ENCODE measurements around the gene SLC27A3. TPM values are rescaled to one million over a fixed set of nuclear protein-coding genes. Genes with fewer than 3 reads are reported as not detected.

SLC27A3 gene, protein sequence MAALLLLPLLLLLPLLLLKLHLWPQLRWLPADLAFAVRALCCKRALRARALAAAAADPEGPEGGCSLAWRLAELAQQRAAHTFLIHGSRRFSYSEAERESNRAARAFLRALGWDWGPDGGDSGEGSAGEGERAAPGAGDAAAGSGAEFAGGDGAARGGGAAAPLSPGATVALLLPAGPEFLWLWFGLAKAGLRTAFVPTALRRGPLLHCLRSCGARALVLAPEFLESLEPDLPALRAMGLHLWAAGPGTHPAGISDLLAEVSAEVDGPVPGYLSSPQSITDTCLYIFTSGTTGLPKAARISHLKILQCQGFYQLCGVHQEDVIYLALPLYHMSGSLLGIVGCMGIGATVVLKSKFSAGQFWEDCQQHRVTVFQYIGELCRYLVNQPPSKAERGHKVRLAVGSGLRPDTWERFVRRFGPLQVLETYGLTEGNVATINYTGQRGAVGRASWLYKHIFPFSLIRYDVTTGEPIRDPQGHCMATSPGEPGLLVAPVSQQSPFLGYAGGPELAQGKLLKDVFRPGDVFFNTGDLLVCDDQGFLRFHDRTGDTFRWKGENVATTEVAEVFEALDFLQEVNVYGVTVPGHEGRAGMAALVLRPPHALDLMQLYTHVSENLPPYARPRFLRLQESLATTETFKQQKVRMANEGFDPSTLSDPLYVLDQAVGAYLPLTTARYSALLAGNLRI
- 5.8 and 8.7 TPM in 2 replicates for total RNA-seq

DNA sequence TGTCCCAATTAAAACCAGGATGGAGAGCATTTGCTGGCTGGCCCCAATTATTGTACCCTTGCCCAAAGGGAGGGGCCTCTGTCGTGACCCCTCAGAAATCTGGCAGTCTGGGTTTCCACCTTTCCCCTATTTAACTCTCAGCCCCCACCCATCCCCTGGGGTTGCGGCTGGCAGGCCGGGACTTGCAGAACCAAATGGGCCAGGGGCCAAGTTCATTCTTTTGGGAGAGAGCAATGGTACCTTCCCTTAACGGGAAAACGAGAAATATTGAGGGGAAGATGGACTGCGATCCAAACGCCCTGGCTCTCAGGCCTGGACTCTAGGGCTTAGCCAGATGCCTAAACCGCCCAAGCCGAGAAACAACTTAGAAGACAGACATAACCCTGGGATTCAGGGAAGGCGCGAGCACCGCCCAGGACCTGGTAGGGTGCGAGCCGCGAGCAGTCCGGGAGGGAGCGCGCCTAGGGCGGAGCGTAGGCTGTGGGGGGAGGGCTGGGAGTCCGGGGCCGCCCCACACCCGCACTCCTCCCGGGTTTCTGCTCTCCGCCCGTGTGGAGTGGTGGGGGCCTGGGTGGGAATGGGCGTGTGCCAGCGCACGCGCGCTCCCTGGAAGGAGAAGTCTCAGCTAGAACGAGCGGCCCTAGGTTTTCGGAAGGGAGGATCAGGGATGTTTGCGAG is at the start of gene SLC27A3:
TSS of gene SLC27A3 (plus strand) at position 628 of the 678 bp plus-strand sequence. CDS start 91 bp downstream, outside the sequence.

GRCh38 chr1:153727463-153728304 is 47.5 kb upstream of the SLC27A3 start, which contains the start of gene INTS3:
Gene INTS3, plus strand, starts transcription at chr1:153728050. Its CDS starts 585 bp downstream, at chr1:153728635.

Other genes with a start within 250 kb of the SLC27A3 start
- 1,090 and 1,431 TPM in 2 replicates for gene S100A6, start 239.4 kb upstream of the SLC27A3 start, total RNA-seq
- 1.4 TPM in 1 of 2 replicates, not detected in the other for gene S100A5, start 234.5 kb upstream of the SLC27A3 start, total RNA-seq
- 45.3 and 54.9 TPM in 2 replicates for gene S100A4, start 229.6 kb upstream of the SLC27A3 start, total RNA-seq
- gene S100A3, start 226.1 kb upstream of the SLC27A3 start, total RNA-seq = 5.8 and 15.8 TPM in 2 replicates
- 0.29 and 2.3 TPM in 2 replicates for gene S100A2, start 209.6 kb upstream of the SLC27A3 start, total RNA-seq
- gene S100A16, start 162.3 kb upstream of the SLC27A3 start, total RNA-seq = 807 and 927 TPM in 2 replicates
- gene S100A14, start 159.1 kb upstream of the SLC27A3 start, total RNA-seq = not detected in 2 replicates
- gene S100A13, start 147.9 kb upstream of the SLC27A3 start, total RNA-seq = 262 and 338 TPM in 2 replicates
- not detected in 2 replicates for gene S100A1, start 147.0 kb upstream of the SLC27A3 start, total RNA-seq
- gene CHTOP, start 141.3 kb upstream of the SLC27A3 start, total RNA-seq = 36.0 and 43.8 TPM in 2 replicates
- gene SNAPIN, start 116.7 kb upstream of the SLC27A3 start, total RNA-seq = 71.8 and 89.7 TPM in 2 replicates
- gene ILF2, start 104.4 kb upstream of the SLC27A3 start, total RNA-seq = 266 and 297 TPM in 2 replicates
- gene NPR1, start 96.7 kb upstream of the SLC27A3 start, total RNA-seq = 4.4 and 6.1 TPM in 2 replicates
- gene INTS3, start 47.4 kb upstream of the SLC27A3 start, total RNA-seq = 26.5 and 27.6 TPM in 2 replicates
- gene GATAD2B, start 147.6 kb downstream of the SLC27A3 start, total RNA-seq = 3.7 and 8.5 TPM in 2 replicates
- 6.4 and 8.6 TPM in 2 replicates for gene DENND4B, start 171.3 kb downstream of the SLC27A3 start, total RNA-seq
- 8.0 and 10.4 TPM in 2 replicates for gene CRTC2, start 183.2 kb downstream of the SLC27A3 start, total RNA-seq
- 139 and 147 TPM in 2 replicates for gene SLC39A1, start 188.1 kb downstream of the SLC27A3 start, total RNA-seq
- 7.8 and 14.7 TPM in 2 replicates for gene CREB3L4, start 192.5 kb downstream of the SLC27A3 start, total RNA-seq
- 204 and 241 TPM in 2 replicates for gene JTB, start 202.3 kb downstream of the SLC27A3 start, total RNA-seq
- gene RAB13, start 210.9 kb downstream of the SLC27A3 start, total RNA-seq = 36.2 and 47.3 TPM in 2 replicates
- gene RPS27, start 215.4 kb downstream of the SLC27A3 start, total RNA-seq = 1,649 and 2,362 TPM in 2 replicates

Data from myometrial cell (primary cell).